ENCODE results near the gene HSP90B1. TPM values are rescaled to one million over a fixed set of nuclear protein-coding genes. Genes with fewer than 3 reads are reported as not detected.

Gene HSP90B1
- total and polyA plus RNA-seq, 9 of the 15 experiments (the other 6 are each of a cell fraction or from before 2014, with no cell fraction given): 196 to 719 (median 557) TPM

GRCh38 chr12:103947871-103948555, 17.8 kb downstream of the HSP90B1 start:
- intact Hi-C loops (cut with micrococcal nuclease): no loop called here
- in situ Hi-C loops (cut with MboI): no loop called here
- DNase-seq (ENCODE audit: extremely low read depth in 1 of 4, low spot score in 3 of 4) (no peak), FAIRE-seq (no peak), ATAC-seq (peak; percentile 12)
- H2AFZ ChIP-seq (ENCODE audit: low read depth, low read length): no peak overlapping the region
- H3K9me3 ChIP-seq (replicated peaks; ENCODE audit: control insufficient read depth, insufficient read depth, low read depth, low read length): no peaks in the 10 kb centered on the region
- H3K27ac ChIP-seq (ENCODE audit: extremely low read depth, low read depth, low read length): peak overlapping the region; percentile 20; the same call in 1 of the 3 replicates
- POLR2A ChIA-PET: interaction anchor here (0.7 to 2.7 kb wide), 6 partner anchors 8 to 18 kb away, joined by 3 to 18 read pairs (median 7); partner anchors contain the start of gene HSP90B1
- CTCF ChIA-PET (ENCODE audit: low intra/inter-chr PET ratio): no interaction called here
- H3K4me1 ChIP-seq (replicated peaks in 1 of 2; ENCODE audit: control insufficient read depth in 2 of 2, insufficient read depth in 2 of 2, low read length in 2 of 2): 0 out of 5 replicates have a peak, but pooled peaks cover 0 to 2% of the 10 kb centered on the region in 2 experiments
- WGBS (ENCODE audit: insufficient coverage, low coverage, missing lambda C conversion rate): 82% methylated on average over 6 of the region's 7 CpGs
- H3K9me1 ChIP-seq (ENCODE audit: control insufficient read depth, insufficient read depth, low read length): no peaks in the 10 kb centered on the region
- H3K4me3 ChIP-seq: no peak overlapping the region
- peaks cover 100% of the 10 kb centered on the region for H3K36me3 ChIP-seq (ENCODE audit: control insufficient read depth, insufficient read depth, low read length)
- BruUV-seq (replicated peaks): no TSS peak
- H4K20me1 ChIP-seq (replicated peaks; ENCODE audit: control insufficient read depth, insufficient read depth, low read length): no peaks in the 10 kb centered on the region
- no peaks in the 10 kb centered on the region for H3K27me3 ChIP-seq (ENCODE audit: control insufficient read depth in 2 of 2, insufficient read depth in 2 of 2, low read length in 2 of 2)
- H3K79me2 ChIP-seq (ENCODE audit: control insufficient read depth, insufficient read depth, low read length): peaks cover 2% of the 10 kb centered on the region; the same call in 1 of the 3 replicates
- H3K9ac ChIP-seq (ENCODE audit: insufficient read depth in 1 of 2, low read depth in 2 of 2, low read length in 2 of 2): no peak overlapping the region
- no peak overlapping the region for H3K4me2 ChIP-seq (ENCODE audit: insufficient read depth, low read length)
- peak; percentile 87 for TF ChIP-seq CEBPB (tag; IDR thresholded peaks at IDR 0.05)
- TF ChIP-seq ZBTB33 (CRISPR knock-in tag; IDR thresholded peaks at IDR 0.05): peak; percentile 80
- no peak for TF ChIP-seq GTF2B (IDR thresholded peaks at IDR 0.05; ENCODE audit: extremely low read depth, insufficient read length)
- TF ChIP-seq ARID1B (IDR thresholded peaks at IDR 0.05): peak; percentile 56
- peak; percentile 44; the same call in 1 of the 2 replicates for TF ChIP-seq DPF2 (IDR thresholded peaks at IDR 0.05)
- TF ChIP-seq NFE2 (IDR thresholded peaks at IDR 0.05; ENCODE audit: low read depth): peak; percentile 12; the same call in 1 of the 2 replicates
- TF ChIP-seq MLLT1 (IDR thresholded peaks at IDR 0.05): 0 out of 4 replicates have a peak, but pooled peaks of 1 of the 2 experiments have one; percentile 23
- no peak for TF ChIP-seq HINFP (tag; conservative IDR thresholded peaks at IDR 0.05; ENCODE audit: low read depth)

All from K562 (cell line).